Fibroblast of the aortic adventitia (primary cell): ENCODE data around the gene CLIP3. TPM values are rescaled to one million over a fixed set of nuclear protein-coding genes. Genes with fewer than 3 reads are reported as not detected.
"Not testable (repeated sequence)": the region's sequence is repeated elsewhere in the genome, so short reads cannot be mapped to it uniquely, and the experiment has no call there.

Source experiments
- DNase-seq: peaks from one replicate; pipeline ENCODE4 v3.0.0-alpha.2; 2010; ENCODE audit warnings: low read depth
- H3K4me3 ChIP-seq: 2 replicates; pipeline ENCODE4 v1.5.1; 2011; ENCODE audit warnings: low read depth, mild to moderate bottlenecking, control low read depth, low read length, moderate library complexity
- total RNA-seq: library from RNA; depleted of rRNA; stranded (reverse); fragments of >200 nt; gene quantifications from 2 replicates; pipeline ENCODE4 v1.2.3, GENCODE V29; 2012; ENCODE audit warnings: low replicate concordance
- TF ChIP-seq, protein P1 (sequence below): IDR thresholded peaks from 2 replicates; pipeline ENCODE4 v1.5.1; 2011; ENCODE audit warnings: mild to moderate bottlenecking, low read length, control low read depth, inconsistent platforms; ENCODE audit not compliant: insufficient read depth

Gene CLIP3
- total RNA-seq, 1 donor, result 7.4 TPM

DNA sequence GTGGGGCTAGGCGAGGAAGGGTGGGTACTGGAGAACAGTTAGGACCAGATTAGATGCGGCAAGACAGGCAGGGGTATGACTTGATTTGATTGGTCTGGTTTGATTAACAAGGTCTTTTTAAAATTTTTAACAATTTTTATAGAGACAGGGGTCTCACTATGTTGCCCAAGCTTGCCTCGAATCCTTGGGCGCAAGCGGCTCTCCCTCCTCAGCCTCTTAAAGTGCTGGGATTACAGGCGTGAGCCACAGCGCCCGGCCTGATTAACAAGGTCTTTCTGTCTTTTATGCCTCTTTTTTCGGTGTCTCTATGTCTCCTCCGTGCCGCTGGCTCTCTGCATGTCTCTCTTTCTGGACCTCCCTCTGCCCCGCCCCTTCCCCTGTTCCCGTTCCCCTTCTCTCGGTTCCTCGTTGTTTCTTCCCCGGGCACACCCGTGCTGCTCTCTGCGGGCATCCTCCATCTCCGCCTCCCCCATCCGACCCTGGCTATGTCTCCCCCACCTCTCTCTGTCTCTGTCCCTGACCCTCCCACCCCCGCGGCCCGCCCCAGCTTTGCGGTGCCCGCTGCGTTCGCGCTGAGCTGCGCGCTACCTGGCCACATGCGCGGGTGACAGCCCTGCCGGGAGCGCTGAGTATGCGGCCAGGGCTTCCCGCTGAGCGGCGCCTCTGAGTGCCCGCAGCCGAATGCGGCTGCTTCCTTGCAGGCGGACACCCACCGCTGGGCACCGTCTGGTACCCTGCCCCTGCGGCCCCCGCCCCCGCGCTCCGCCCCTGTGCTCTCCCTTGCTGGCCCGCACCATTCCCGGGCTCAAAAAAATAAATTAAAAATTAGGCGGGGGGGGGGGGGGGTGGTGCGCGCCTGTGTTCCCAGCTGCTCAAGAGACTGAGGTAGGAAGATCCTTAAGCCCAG lies 45.8 kb downstream of the CLIP3 start:
- DNase-seq, result no peak

DNA sequence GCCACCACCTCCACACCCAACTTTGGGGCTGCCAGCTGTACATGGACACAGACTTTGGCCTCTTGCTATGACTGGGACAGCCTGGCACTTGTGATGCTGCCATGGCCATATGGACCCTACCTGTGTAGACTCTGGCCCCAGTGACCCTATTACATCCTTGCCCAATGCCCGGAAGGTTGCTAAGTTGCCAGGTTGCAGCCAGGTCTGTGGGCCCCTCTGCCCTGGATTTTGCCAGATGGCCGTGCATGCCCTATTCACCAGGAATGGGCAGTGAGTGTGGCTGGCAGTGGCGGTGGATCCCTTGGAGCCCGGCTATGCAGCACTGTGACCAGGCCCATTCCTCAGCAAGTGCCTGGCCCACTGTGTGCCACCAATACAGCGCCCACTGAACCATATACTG lies 46.6 kb downstream of the CLIP3 start:
- TF ChIP-seq, protein P1, sequence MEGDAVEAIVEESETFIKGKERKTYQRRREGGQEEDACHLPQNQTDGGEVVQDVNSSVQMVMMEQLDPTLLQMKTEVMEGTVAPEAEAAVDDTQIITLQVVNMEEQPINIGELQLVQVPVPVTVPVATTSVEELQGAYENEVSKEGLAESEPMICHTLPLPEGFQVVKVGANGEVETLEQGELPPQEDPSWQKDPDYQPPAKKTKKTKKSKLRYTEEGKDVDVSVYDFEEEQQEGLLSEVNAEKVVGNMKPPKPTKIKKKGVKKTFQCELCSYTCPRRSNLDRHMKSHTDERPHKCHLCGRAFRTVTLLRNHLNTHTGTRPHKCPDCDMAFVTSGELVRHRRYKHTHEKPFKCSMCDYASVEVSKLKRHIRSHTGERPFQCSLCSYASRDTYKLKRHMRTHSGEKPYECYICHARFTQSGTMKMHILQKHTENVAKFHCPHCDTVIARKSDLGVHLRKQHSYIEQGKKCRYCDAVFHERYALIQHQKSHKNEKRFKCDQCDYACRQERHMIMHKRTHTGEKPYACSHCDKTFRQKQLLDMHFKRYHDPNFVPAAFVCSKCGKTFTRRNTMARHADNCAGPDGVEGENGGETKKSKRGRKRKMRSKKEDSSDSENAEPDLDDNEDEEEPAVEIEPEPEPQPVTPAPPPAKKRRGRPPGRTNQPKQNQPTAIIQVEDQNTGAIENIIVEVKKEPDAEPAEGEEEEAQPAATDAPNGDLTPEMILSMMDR, result no peak
- H3K4me3 ChIP-seq, result no peak overlapping the region
- no peak for DNase-seq

More for the DNA sequence above, 45.8 kb downstream of the CLIP3 start:
- H3K4me3 ChIP-seq, result peak overlapping the region; percentile 22
- TF ChIP-seq, protein P1, result no peak

DNA sequence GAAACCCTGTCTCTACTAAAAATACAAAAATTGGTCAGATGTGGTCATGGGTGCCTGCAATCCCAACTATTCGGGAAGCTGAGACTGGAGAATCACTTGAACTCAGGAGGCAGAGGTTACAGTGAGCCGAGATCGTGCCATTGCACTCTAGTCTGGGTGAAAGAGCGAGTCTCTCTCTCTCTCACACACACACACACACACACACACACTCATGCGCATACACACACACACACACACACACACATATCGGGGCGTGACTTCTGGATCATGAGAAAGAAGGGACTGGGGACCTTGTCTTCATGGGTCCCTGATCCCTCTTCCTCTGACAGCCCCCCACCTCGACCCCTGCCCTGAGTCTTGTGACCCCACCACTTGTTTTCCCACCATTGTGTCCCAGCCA lies 49.5 kb downstream of the CLIP3 start:
- no peak overlapping the region for H3K4me3 ChIP-seq
- TF ChIP-seq, protein P1, result no peak
- DNase-seq, result no peak

DNA sequence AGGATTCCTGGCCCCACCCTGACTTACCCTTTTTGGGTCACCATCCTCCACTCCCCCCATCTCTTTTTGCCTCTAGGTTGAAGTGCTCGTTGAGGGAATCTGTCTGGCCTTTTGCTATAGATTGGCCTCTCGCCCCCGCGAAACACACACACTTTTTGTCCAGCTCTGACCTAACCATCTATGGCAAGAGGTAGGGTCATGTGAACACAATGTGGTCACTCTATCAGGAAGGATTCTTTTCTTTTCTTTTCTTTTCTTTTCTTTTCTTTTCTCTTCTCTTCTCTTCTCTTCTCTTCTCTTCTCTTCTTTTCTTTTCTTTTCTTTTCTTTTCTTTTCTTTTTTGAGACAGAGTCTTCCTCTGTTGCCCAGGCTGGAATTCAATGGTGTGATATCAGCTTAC lies 51.7 kb downstream of the CLIP3 start:
- not testable (repeated sequence) for H3K4me3 ChIP-seq, DNase-seq

DNA sequence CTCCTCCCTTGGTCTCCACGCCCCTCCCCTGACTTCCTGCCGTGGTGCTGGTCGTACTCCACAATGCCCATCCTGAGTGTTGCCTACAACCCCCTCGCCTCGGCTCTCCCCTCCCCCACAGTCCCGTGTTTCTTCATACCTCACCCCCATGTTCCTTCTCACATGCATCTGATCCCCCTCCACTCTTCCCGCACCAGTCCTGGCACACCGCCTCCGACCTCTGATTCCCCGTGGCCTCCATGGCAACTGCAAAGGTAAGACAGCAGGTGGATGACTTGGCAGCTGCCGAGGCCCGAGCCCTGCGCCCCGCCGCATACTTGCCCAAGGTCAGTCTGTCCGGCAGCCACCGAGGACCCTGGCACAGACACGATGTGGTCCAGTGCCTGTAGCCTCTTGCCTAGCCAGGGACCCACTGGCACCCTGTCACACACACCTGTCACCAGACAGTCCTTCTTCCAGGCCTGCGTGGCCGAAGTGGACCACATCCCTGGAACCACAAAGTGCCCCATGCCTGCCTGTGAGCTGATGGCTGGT lies 53.8 kb downstream of the CLIP3 start:
- TF ChIP-seq, protein P1, result no peak
- no peak overlapping the region for H3K4me3 ChIP-seq
- no peak for DNase-seq

DNA sequence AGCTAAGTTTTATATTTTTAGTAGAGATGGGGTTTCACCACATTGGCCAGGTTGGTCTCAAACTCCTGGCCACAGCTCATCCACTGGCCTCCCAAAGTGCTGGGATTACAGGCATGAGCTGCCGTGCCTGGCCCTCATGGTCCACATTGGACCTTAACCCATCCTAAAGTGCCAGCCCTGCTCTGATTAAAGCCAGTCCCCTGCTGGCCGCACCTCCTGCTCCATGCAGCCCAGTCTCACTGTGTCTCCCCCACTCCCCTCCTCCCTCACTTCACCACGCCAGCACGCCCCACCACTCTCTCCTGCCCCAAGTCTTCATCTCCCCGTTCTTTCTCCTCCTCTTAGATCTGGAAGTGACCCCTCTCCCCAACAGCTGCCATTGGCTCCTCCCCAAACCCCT lies 54.4 kb downstream of the CLIP3 start:
- H3K4me3 ChIP-seq, result no peak overlapping the region
- no peak for DNase-seq
- TF ChIP-seq, protein P1, result no peak

DNA sequence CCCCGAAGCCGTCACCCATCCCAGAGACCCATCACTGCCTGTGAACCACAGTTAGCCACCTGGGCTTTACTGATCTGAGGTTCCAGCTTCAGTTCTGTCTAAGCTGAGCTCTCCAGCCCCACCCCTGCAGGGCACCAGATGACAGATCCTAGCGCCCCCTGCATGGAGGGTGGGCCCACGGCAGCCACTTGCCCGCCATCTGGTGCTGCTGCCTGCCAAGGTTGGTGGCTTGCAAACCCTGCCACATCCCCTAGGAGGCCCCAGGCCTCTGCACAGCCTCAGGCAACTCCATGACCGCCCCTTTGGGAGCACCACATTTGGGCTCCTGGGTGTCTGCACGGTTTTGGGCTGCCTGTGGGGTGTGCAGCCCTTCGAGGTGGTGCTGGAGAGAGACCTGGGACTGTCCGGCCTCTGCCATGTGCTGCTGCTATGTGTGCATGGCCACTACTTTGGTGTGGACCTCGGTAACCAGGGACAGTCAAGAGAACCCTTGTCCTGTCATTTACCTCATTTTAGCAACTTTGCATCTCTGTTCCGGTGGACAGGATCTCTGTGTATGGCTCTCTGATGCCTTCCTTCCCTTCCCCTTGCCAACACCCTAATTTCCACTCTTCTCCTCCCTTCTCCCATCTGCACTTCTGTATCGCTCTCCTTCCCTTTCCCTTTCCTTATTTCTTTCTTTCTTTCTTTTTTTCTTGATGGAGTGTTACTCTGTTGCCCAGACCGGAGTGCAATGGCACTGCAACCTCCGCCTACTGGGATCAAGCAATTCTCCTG lies 55.0 kb downstream of the CLIP3 start:
- DNase-seq, result no peak

More for the DNA sequence above, 55.0 kb downstream of the CLIP3 start:
- TF ChIP-seq, protein P1, result no peak
- no peak overlapping the region for H3K4me3 ChIP-seq
